Measurements from ENCODE around the gene AATK.

- TF ChIP-seq CTCF (IDR thresholded peaks at IDR 0.05; ENCODE audit: extremely low read depth in 1 of 2, insufficient read depth in 1 of 2, low read depth in 1 of 2, low read length in 2 of 2) (no peak), POLR2A (IDR thresholded peaks at IDR 0.05; ENCODE audit: low read depth, low read length) (no peak), MYC (IDR thresholded peaks at IDR 0.05; ENCODE audit: low read depth, low read length) (no peak), POLR2AphosphoS5 (IDR thresholded peaks at IDR 0.05; ENCODE audit: insufficient read depth, low read depth, low read length) (no peak), JUN (IDR thresholded peaks at IDR 0.05; ENCODE audit: borderline replicate concordance, insufficient read depth, insufficient read length, low read depth) (no peak), GATA2 (IDR thresholded peaks at IDR 0.05; ENCODE audit: insufficient read depth, insufficient read length, low read depth, low read length) (no peak)
Measured at GRCh38 chr17:81136366-81136765, 29.7 kb downstream of the AATK start.

All from endothelial cell of umbilical vein (primary cell).